Measurements from ENCODE around the gene ASPDH.
A peak's percentile ranks its signal among the peaks of the same experiment; 100 is the strongest.

Gene ASPDH

DNA sequence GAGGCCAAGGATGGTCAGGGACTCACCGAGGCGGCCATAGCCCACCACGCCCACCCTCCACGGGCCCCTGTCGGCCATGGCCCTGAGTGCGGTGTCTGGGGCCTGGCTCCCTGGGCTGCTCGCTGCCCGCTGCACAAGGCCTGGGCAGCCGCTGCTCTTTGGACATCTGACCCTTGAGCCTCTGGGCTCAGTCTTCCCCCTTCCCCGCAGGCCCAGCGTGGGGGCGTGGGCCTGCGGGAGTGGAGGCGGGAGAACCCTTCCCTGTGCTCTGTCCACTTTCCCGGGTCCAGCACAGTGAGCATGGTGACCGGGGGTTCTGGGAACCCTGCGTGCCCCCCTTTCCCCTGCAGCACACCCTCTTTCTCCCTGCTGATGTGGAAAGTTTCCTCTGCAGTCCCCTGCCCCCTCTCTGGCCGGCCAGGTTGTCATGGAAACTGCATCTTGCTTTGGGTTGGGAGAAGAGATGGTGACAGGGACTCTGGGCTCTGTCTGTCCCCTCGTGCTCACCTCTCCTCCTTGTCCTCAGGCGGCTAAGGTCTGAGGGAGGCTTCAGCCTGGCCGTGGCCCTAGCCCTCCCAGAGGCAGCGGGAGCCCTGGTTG, at the start of gene ASPDH:
TSS of gene ASPDH (minus strand) at position 168 of the 600 bp plus-strand sequence. CDS start at position 78, 90 bp downstream.
- no peak for DNase-seq (ENCODE audit: low read depth)

DNA sequence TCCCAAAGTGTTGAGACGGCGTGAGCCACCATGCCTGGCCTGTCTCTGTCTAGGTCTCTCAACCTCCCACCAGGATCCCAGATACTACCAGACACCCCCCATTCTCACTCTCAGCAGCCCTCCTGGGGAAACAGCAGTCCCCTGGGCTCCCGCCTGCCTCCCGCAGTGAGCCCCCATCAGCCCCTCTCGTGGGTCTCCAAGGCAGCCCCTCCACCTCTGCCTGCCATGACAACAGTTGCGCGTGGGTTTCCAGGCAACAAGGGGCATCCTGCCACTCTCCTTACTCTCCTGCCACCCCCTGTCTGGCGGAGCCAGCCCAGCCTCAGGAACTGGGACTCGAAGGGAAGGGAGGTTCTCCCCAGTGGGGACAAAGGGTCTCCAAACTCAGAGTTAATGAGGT, 49.3 kb upstream of the ASPDH start:
- DNase-seq (ENCODE audit: low read depth), result no peak

- no peak for DNase-seq (ENCODE audit: low read depth)
Measured at GRCh38 chr19:50562329-50562728, 48.6 kb upstream of the ASPDH start.

DNA sequence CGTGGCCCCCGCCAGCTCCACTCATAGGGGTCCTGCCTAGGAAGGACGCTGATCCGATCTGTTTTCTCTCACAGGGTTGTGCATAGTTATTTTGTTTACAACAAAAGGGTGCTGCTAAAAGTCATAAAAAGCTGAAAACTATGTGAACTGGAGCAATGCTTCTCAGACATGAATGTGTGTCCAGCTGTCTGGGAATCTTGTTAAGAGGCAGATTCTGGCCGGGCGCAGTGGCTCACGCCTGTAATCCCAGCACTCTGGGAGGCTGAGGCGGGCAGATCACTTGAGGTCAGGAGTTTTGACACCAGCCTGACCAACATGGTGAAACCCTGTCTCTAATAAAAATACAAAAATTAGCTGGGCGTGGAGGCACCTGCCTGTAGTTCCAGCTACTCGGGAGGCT, 45.9 kb upstream of the ASPDH start:
- no peak for DNase-seq (ENCODE audit: low read depth)

- DNase-seq (ENCODE audit: low read depth), result no peak
Measured at GRCh38 chr19:50558449-50558848, 44.7 kb upstream of the ASPDH start.

DNA sequence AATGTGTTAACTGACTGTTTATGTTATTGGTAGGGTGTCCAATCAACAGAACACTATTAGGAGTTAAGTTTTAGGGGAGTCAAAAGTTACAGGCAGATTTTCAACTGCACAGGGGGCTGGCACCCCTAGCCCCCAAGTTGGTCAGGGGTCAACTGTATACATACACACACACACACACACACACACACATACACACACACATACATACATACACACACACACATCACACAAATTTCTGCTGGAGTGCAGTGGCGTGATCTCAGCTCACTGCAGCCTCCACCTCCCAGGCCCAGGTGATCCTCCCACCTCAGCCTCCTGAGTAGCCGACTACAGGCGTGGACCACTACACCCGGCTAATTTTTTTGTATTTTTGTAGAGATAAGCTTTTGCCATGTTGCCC, 44.3 kb upstream of the ASPDH start:
- no peak for DNase-seq (ENCODE audit: low read depth)

DNA sequence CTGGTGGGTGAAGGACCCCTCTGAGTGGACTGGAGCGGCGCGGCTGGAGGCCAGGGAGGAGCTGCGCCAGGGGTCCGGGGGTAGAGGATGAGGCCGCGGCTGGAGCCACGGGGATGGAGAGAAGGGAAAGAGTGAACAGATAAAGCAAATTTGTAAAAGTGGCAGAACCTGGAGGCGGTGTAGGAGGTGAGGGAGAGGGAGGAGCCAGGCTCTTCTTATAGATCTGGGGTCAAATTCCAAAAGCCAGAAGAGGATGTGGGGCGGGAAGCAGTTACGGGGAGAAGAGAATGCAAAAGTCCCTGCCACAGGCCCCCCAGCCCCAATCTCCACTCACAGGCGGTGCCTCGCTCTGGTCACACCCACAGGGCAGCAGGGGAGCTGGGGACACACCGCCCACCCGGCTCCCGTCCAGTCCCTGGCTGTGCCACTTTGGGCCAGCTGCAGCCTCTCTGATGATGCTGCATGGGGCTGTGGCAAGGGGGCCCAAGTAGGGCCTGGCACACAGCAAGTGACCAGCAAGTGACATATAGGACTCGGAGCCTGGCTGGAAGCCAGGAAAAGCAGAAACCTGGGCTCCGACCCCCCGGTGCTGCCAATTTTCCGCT, 43.4 kb upstream of the ASPDH start:
- no peak for DNase-seq (ENCODE audit: low read depth)

DNA sequence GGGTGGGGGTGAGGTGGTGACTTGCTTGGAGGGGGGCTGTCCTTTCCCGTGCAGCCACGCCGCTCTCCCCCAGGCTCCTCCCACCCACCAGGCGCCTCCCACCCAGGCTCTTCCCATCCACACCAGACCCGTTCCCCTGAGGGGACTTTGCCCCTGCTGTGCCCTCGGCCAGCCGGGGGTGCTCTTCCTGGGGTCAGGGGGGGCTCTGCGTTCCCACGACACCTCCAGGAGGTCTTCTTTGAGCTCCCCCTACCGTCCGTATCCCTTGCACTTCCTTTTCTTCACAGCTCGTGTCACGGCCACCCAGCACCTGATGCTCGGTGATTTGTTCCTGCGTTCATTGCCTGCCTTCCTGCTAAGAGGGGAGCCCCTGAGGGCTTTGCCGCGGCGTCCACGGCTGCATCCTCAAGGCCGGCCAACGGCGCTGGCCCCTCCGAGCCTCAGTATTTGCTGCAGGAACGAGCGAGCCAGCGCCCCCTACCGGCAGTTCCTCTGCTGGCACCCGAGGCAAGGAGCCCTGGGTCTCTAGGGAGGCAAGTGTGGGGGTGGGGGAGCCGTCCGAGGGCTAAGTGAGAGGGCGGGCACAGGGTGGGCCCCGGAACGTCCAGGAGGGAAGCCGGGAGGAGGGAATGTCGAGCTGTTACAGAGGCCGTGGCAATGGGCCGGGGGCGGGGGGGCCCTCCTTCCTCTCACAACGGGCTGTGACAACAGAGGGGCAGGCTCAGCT, 42.7 kb upstream of the ASPDH start:
- DNase-seq (ENCODE audit: low read depth), result peak; percentile 68

DNA sequence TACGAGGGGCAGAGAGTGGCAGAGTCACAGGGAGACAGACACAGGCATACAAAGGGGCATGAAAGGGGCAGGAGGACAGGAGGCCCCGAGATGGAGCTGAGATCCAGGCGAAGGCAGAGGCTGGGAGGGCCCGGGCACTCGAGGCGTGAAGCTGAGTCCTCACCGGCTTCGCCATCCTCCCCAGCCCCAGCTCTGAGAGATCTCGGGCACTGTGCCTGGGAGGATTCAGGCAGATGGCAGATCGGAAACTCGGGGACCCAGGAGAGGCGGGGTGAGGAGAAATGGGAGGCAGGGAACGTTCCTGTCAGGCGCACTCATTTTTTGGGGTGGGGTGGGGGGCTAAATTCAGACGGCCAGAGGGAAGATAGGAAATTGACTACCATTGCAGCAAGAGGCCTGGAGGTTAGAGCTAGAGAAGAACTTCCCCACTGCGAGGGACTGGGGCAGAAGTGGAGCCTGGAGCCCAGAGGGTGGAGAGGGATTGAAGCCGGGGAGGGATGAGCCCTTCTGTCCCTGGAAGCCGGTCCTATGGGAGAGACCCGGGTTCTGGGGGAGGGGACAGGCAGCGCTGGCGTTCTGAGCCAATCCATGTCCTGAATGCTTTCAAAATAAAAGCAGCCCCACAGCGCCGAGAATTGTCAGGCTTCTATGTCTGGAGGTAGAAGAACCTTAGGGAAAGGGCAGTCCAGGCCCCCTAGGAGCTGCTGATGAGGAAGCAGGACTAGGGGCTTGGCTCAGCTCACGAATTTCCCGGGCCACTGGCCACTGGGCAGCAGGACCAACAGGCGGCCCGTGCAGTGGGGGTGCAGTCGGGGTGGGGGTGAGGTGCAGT, 42.0 kb upstream of the ASPDH start:
- no peak for DNase-seq (ENCODE audit: low read depth)

DNA sequence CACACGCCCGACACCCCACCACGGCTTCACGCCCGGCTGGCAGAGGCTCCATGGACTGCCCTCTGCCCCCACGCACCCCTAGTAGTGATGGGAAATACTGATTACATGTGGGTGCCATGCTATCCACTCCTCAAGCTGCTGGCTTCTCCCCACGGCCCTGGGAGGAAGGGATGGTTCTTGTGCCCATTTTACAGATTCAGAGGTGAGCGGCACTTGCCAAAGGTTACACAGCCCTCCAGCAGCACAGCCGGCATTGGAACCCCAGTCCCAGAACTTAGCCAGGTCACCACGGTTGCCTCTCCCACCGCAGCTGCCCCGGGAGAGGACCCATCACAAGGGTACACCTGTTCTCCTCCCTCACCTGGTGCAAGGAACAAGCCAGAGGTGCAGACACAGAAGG, 41.3 kb upstream of the ASPDH start:
- DNase-seq (ENCODE audit: low read depth), result no peak

DNA sequence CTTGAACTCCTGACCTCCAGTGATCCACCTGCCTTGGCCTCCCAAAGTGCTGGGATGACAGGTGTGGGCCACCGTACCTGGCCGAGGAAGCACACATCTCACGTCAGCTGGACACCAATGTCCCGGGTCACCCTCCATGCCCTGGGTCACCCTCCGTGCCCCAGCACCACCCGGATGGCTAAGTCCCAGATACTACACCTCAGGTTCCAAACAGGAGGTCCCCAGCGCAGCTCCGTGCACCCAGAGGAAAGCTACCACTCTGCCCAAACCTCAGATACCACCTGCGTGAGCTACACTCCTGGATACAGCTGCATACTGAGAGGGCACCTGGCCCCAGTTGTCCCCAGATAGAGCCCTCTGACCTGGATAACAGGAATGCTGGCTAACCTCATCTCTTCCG, 40.5 kb upstream of the ASPDH start:
- DNase-seq (ENCODE audit: low read depth), result no peak

- no peak for DNase-seq (ENCODE audit: low read depth)
Measured at GRCh38 chr19:50553134-50553703, 39.5 kb upstream of the ASPDH start.

- no peak for DNase-seq (ENCODE audit: low read depth)
Measured at GRCh38 chr19:50552540-50552939, 38.8 kb upstream of the ASPDH start.

GRCh38 chr19:50551715-50552187, 38.0 kb upstream of the ASPDH start:
- no peak for DNase-seq (ENCODE audit: low read depth)

DNA sequence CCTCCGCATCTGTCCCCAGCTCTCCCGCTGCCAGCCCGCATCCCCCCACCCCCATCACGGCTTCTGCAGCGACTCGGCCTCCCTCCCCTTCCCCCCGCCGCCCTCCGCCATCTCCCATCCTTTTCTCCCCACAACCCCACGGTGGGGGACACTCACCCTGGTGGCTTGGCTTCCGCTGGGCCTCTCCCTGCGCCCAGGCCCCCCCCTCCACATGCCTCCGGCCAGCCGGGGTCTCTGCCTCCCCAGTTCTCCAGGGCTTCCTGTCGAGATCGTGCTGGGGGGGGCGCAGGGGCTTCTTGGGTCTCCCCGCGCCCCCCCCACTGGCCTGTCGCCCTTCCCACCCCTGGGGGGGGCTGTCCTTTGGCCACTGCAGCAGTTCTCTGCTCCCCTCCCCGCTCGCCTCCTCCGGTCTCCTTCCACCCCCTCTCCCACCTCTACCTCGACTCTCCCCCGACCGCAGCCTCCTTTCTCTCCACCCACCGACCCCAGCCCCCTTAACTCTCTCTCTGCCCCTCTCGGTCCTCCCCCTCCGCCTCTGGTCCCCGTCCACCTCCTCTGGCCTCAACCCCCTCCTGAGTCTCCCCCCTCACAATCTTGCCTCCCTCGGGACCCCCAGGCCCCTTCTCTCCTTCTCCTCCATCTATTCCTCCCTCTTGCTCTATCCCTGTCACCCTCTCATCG, 37.5 kb upstream of the ASPDH start:
- DNase-seq (ENCODE audit: low read depth), result no peak

- DNase-seq (ENCODE audit: low read depth), result no peak
Measured at GRCh38 chr19:50550594-50550966, 36.9 kb upstream of the ASPDH start.

DNA sequence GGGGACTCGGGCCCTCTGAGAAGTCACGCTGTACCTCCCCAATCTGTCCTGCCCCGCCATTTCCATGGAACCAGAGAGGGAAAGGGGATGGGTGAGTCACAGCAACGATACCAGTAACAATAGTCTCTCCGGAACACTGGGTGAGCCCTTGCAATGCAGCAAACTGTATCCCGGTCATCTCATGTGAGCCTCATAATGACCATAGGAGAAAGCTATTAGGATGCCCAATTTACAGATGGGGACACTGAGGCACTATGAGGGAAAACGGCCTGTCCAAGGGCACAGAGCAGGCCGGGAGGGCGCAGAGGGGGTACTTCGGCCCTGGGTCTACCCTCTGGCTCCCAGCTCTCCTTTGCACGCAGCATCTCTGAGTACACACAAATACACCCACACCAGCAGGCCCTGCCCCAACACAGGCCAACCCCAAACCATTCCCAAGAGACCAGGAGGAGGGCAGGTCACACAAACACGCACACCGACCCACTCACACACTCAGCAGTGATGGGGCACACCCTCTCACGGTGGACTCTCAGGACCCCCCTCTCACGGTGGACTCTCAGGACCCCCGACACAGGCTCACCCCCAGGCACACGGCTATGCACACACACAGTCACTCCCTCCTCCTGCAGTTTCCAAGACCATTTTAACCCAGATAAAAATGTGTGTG, 36.3 kb upstream of the ASPDH start:
- DNase-seq (ENCODE audit: low read depth), result no peak

DNA sequence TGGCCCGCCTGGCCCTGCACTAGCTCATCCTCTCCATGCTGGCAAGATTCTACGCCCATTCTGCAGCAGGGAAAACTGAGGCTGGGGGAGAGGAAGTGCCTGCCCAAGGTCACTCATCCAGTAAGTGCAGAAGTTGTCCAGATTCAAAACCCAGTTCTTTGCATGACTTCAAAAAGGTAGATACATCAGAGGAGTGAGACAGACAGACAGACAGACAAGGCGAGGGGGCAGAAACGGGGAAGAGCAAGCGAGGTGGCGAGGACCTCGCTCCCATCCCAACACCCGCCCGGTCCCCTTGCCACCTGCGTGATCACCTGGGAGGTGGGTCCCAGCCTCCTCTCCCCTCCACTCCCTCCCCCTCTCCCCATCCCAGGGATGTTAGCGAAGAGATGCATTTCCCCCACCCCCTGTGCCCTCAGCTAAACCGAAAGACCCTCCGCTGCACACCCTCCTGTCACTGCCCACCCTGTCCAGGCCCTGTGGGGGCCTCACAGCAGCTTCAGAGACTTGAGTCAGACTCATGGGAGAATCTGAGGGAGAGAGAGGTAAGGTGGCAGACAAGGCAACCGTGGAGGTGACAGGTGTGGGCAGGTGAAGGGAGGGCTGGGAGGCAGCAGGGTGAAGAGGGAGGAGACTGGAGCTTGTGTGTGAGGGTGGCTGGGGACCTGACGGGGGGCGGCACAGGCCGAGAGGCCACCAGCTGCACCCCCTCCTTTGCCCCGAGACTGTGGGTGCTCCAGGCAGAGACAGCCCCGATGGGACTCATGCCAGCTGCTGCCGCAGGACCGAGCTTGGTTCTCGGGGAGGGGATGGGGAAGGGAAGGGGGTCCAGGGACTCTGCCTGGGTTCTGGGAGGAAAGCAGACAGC, 35.6 kb upstream of the ASPDH start:
- no peak for DNase-seq (ENCODE audit: low read depth)

GRCh38 chr19:50548191-50549058, 34.7 kb upstream of the ASPDH start:
- DNase-seq (ENCODE audit: low read depth), result no peak
